HEK293 (cell line): ENCODE results near the gene MCF2L.

Source experiments
- CTCF ChIA-PET: fragments of 350-600 bp; formaldehyde crosslinking; extraction: SDS; loops from one replicate; lab custom pipeline; 2021; ENCODE audit warnings: antibody characterized with exemption; lab: Yijun Ruan, JAX
- POLR2A ChIA-PET: fragments of 300-600 bp; formaldehyde crosslinking; extraction: SDS; loops from one replicate; lab custom pipeline; 2020; ENCODE audit warnings: antibody characterized with exemption, inconsistent platforms; lab: Yijun Ruan, JAX
- H3K27ac ChIP-seq: fragments of 200-500 bp; sonication (Bioruptor generic); 2 replicates; pipeline ENCODE4 v1.5.1; 2014; ENCODE audit warnings: low read depth, low read length, control low read depth, inconsistent platforms; ENCODE audit errors: extremely low read depth
- H3K36me3 ChIP-seq, 2 experiments: fragments of 200-500 bp in 1 of 2; sonication (Bioruptor generic) in 1 of 2; 1 replicate in 1 of 2; 2 replicates in 1 of 2; pipeline ENCODE4 v1.5.1; 2014 to 2017; ENCODE audit warnings: inconsistent platforms in 2 of 2, low read length in 2 of 2; ENCODE audit not compliant: control insufficient read depth in 2 of 2, insufficient read depth in 1 of 2
- H3K4me1 ChIP-seq: fragments of 200-500 bp; sonication (Bioruptor generic); 2 replicates; pipeline ENCODE4 v1.5.1; 2014; ENCODE audit warnings: mild to moderate bottlenecking, low read length, inconsistent platforms; ENCODE audit not compliant: control insufficient read depth, insufficient read depth
- H3K4me3 ChIP-seq: 2 replicates; pipeline ENCODE4 v1.5.1; 2011; ENCODE audit warnings: low read depth, mild to moderate bottlenecking, control low read depth, low read length, moderate library complexity
- H3K9me3 ChIP-seq: fragments of 200-500 bp; sonication (Bioruptor generic); 2 replicates; pipeline ENCODE4 v1.5.1; 2014; ENCODE audit warnings: low read depth, low read length, inconsistent platforms; ENCODE audit not compliant: control insufficient read depth, insufficient read depth
- MZF1 ChIP-seq: fragments of 450-650 bp; formaldehyde crosslinking; IDR thresholded peaks from 2 replicates; pipeline ENCODE4 v1.5.1; 2017; ENCODE audit warnings: missing biosample characterization, missing genetic modification characterization, borderline replicate concordance
- PATZ1 ChIP-seq: fragments of 450-650 bp; formaldehyde crosslinking; IDR thresholded peaks from 2 replicates; pipeline ENCODE4 v1.5.1; 2016; ENCODE audit warnings: missing biosample characterization, missing genetic modification characterization
- PBX3 ChIP-seq: sonication (generic); formaldehyde crosslinking; IDR thresholded peaks from 2 replicates; pipeline ENCODE4 v1.8.1; 2022; ENCODE audit warnings: mild to moderate bottlenecking, moderate library complexity, missing genetic modification reagents
- PRDM1 ChIP-seq: fragments of 450-650 bp; formaldehyde crosslinking; IDR thresholded peaks from 2 replicates; pipeline ENCODE4; 2016; ENCODE audit warnings: missing biosample characterization, missing genetic modification characterization
- PRDM4 ChIP-seq: fragments of 450-650 bp; formaldehyde crosslinking; IDR thresholded peaks from 2 replicates; pipeline ENCODE4 v1.5.1; 2017; ENCODE audit warnings: missing biosample characterization, missing genetic modification characterization
- SALL2 ChIP-seq: fragments of 450-650 bp; formaldehyde crosslinking; IDR thresholded peaks from 2 replicates; pipeline ENCODE4 v1.5.0; 2017; ENCODE audit warnings: missing biosample characterization, mild to moderate bottlenecking, missing genetic modification characterization, borderline replicate concordance
- TCF7L2 ChIP-seq: IDR thresholded peaks from 2 replicates; pipeline ENCODE4 v1.6.1; 2011; ENCODE audit warnings: low read depth, mild to moderate bottlenecking, inconsistent platforms, low read length, moderate library complexity, borderline replicate concordance
- ZBTB20 ChIP-seq: fragments of 450-650 bp; formaldehyde crosslinking; IDR thresholded peaks from 2 replicates; pipeline ENCODE4 v1.5.1; 2016; ENCODE audit warnings: missing biosample characterization, missing genetic modification characterization
- ZBTB21 ChIP-seq: fragments of 450-650 bp; formaldehyde crosslinking; IDR thresholded peaks from 2 replicates; pipeline ENCODE4 v1.5.1; 2017; ENCODE audit warnings: missing biosample characterization, missing genetic modification characterization
- ZFHX2 ChIP-seq: fragments of 450-650 bp; formaldehyde crosslinking; conservative IDR thresholded peaks from 2 replicates; pipeline ENCODE4 v1.5.1; 2016; ENCODE audit warnings: missing biosample characterization, missing genetic modification characterization
- ZIC2 ChIP-seq: fragments of 450-650 bp; formaldehyde crosslinking; IDR thresholded peaks from 2 replicates; pipeline ENCODE4 v1.5.1; 2016; ENCODE audit warnings: missing biosample characterization, missing genetic modification characterization
- ZNF121 ChIP-seq: fragments of 450-650 bp; formaldehyde crosslinking; IDR thresholded peaks from 2 replicates; pipeline ENCODE4 v1.5.1; 2016; ENCODE audit warnings: missing biosample characterization, missing genetic modification characterization
- ZNF274 ChIP-seq, 2 experiments: fragments of 200-500 bp in 1 of 2; fragments of 450-650 bp in 1 of 2; sonication (Bioruptor generic) in 1 of 2; formaldehyde crosslinking in 1 of 2; IDR thresholded peaks; 2 replicates each; pipeline versions ENCODE4 v1.5.1 to v1.6.1; 2014 to 2016; ENCODE audit warnings: borderline replicate concordance in 1 of 2, inconsistent platforms in 1 of 2, low read length in 1 of 2, missing biosample characterization in 1 of 2, missing genetic modification characterization in 1 of 2
- ZNF292 ChIP-seq: fragments of 450-650 bp; formaldehyde crosslinking; IDR thresholded peaks from 2 replicates; pipeline ENCODE4 v1.5.1; 2016; ENCODE audit warnings: low read depth, missing biosample characterization, missing genetic modification characterization, borderline replicate concordance
- ZNF302 ChIP-seq: fragments of 450-650 bp; formaldehyde crosslinking; IDR thresholded peaks from 2 replicates; pipeline ENCODE4 v1.5.1; 2016; ENCODE audit warnings: missing biosample characterization, missing genetic modification characterization, low read depth
- ZNF335 ChIP-seq: fragments of 450-650 bp; formaldehyde crosslinking; conservative IDR thresholded peaks from 2 replicates; pipeline ENCODE4 v1.5.1; 2016; ENCODE audit warnings: missing biosample characterization, missing genetic modification characterization
- ZNF354C ChIP-seq: fragments of 450-650 bp; formaldehyde crosslinking; IDR thresholded peaks from 2 replicates; pipeline ENCODE4 v1.5.1; 2016; ENCODE audit warnings: missing biosample characterization, missing genetic modification characterization, low read depth, borderline replicate concordance
- ZNF449 ChIP-seq: fragments of 450-650 bp; formaldehyde crosslinking; IDR thresholded peaks from 2 replicates; pipeline ENCODE4 v1.5.1; 2017; ENCODE audit warnings: missing biosample characterization, mild to moderate bottlenecking, missing genetic modification characterization, moderate library complexity
- ZNF549 ChIP-seq: fragments of 450-650 bp; IDR thresholded peaks from 2 replicates; pipeline ENCODE4 v1.5.1; 2018; ENCODE audit warnings: missing biosample characterization, missing genetic modification characterization, mild to moderate bottlenecking, inconsistent platforms, moderate library complexity
- ZNF558 ChIP-seq: fragments of 450-650 bp; formaldehyde crosslinking; IDR thresholded peaks from 2 replicates; pipeline ENCODE4 v1.5.1; 2016; ENCODE audit warnings: missing biosample characterization, missing genetic modification characterization
- ZNF626 ChIP-seq: fragments of 450-650 bp; sonication (Bioruptor Pico); formaldehyde crosslinking; IDR thresholded peaks from 2 replicates; pipeline ENCODE4 v1.5.1; 2018; ENCODE audit warnings: missing biosample characterization, missing genetic modification characterization, inconsistent platforms

Gene MCF2L

GRCh38 chr13:113049521-113049941 is 80.5 kb downstream of the MCF2L start:
- H3K4me3 ChIP-seq = no peak overlapping the region
- H3K9me3 ChIP-seq = no peaks in the 10 kb centered on the region
- no peak for TF ChIP-seq ZNF335 (tag by site-specific recombination)
- no peak for TF ChIP-seq TCF7L2
- no peak for TF ChIP-seq ZNF354C
- TF ChIP-seq ZNF292 = no peak
- no peaks in the 10 kb centered on the region for H3K4me1 ChIP-seq
- no peak overlapping the region for H3K27ac ChIP-seq
- ChIA-PET CTCF (no interaction called here), POLR2A (no interaction called here)
- H3K36me3 ChIP-seq = no peaks in the 10 kb centered on the region

- TF ChIP-seq PRDM1 (tag by site-specific recombination) = peak; percentile 92
- TF ChIP-seq ZFHX2 = peak; percentile 78
- no peak for TF ChIP-seq ZNF274 (IDR thresholded peaks at IDR 0.05; ENCODE audit: low read length)
- TF ChIP-seq ZNF274 (tag by site-specific recombination; IDR thresholded peaks at IDR 0.05; ENCODE audit: borderline replicate concordance) = peak; percentile 85; the same call in 1 of the 2 replicates
- no peak for TF ChIP-seq PATZ1
- H3K27ac ChIP-seq = no peak overlapping the region
- H3K4me1 ChIP-seq = 0 out of 2 replicates have a peak, but pooled peaks cover 2% of the 10 kb centered on the region
- no peaks in the 10 kb centered on the region for H3K36me3 ChIP-seq
- CTCF ChIA-PET = interaction anchor here (0.5 to 0.6 kb wide), 2 partner anchors 16 to 519 kb away, joined by 3 to 4 read pairs; no protein-coding TSS in a partner anchor
- H3K4me3 ChIP-seq = no peak overlapping the region
- POLR2A ChIA-PET = no interaction called here
- no peaks in the 10 kb centered on the region for H3K9me3 ChIP-seq
Measured at GRCh38 chr13:113049981-113050380, 81.0 kb downstream of the MCF2L start.

- H3K9me3 ChIP-seq = no peaks in the 10 kb centered on the region
- 0 out of 2 replicates have a peak, but pooled peaks cover 5% of the 10 kb centered on the region for H3K4me1 ChIP-seq
- no peak overlapping the region for H3K27ac ChIP-seq
- ChIA-PET CTCF (interaction anchor here (0.6 kb wide), 1 partner anchor 17 kb away, joined by 4 read pairs; no protein-coding TSS in a partner anchor), POLR2A (no interaction called here)
- H3K36me3 ChIP-seq = no peaks in the 10 kb centered on the region
- TF ChIP-seq ZNF558 (tag by site-specific recombination) = no peak
- TF ChIP-seq ZBTB21 = no peak
- TF ChIP-seq MZF1 (tag by site-specific recombination) = no peak
- no peak for TF ChIP-seq PBX3
- no peak for TF ChIP-seq ZNF549 (tag by site-specific recombination)
- no peak for TF ChIP-seq ZBTB20 (tag by site-specific recombination)
- no peak for TF ChIP-seq ZNF302 (tag by site-specific recombination)
- H3K4me3 ChIP-seq = no peak overlapping the region
Measured at GRCh38 chr13:113050734-113051431, 81.9 kb downstream of the MCF2L start.

- no peak overlapping the region for H3K4me3 ChIP-seq
- POLR2A ChIA-PET = no interaction called here
- H3K9me3 ChIP-seq = no peaks in the 10 kb centered on the region
- H3K4me1 ChIP-seq = 0 out of 2 replicates have a peak, but pooled peaks cover 5% of the 10 kb centered on the region
- CTCF ChIA-PET = no interaction called here
- no peaks in the 10 kb centered on the region for H3K36me3 ChIP-seq
- no peak overlapping the region for H3K27ac ChIP-seq
- TF ChIP-seq ZIC2 = no peak
- no peak for TF ChIP-seq SALL2 (tag by site-specific recombination)
- no peak for TF ChIP-seq ZNF121 (tag by site-specific recombination)
- TF ChIP-seq ZNF449 (tag by site-specific recombination) = no peak
- TF ChIP-seq PRDM4 (tag by site-specific recombination) = no peak
- no peak for TF ChIP-seq ZNF626 (tag by site-specific recombination)
Measured at GRCh38 chr13:113051641-113052040, 82.6 kb downstream of the MCF2L start.
